ENCODE results near the gene TRAPPC12.

Gene TRAPPC12

DNA sequence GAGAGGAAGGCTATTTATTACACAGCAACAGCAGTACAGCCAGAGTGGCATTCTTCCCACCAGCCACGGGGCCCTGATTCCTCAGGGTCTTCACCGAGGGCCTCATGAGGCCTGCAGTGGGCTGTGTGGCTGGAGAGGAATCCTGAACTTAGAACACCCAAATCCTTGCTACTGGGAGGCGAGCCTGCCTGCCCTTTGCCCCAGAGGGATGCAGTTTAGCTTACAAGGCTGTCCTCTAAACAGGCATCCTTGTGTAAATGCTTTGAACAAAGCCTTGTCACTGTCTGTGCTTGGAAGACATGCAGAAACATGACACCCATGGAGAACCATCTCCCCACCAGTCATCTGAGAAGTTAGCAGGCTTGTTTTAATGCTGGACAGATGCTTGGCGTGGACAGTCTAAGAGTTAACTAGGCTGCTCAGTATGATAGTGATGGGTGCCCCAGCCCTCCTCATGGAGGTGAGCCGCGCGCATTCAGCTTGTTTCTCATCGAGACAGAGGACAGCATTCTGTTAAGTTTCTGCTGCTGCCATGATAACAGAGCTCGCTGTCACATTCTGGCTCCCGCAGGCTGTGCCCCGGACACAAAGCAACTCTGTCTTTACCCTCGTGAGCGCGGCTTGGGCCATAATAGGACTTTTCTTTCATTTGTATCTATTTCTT is 97.0 kb downstream of the TRAPPC12 start:
- Histone ChIP-seq H3K9me3 (ENCODE audit: insufficient read depth, low read length) (no peaks in the 10 kb centered on the region), H3K4me2 (ENCODE audit: low read depth, low read length, poor library complexity, severe bottlenecking) (no peak overlapping the region), H3K4me3 (ENCODE audit: insufficient read depth, low read length, poor library complexity, severe bottlenecking) (no peak overlapping the region), H3K9me2 (replicated peaks; ENCODE audit: insufficient read depth, low read length) (no peaks in the 10 kb centered on the region), H4K20me1 (ENCODE audit: low read depth, low read length) (no peaks in the 10 kb centered on the region), H3K9ac (ENCODE audit: low read length) (no peak overlapping the region), H3K36me3 (ENCODE audit: low read length) (no peaks in the 10 kb centered on the region; the same call in 1 of the 2 replicates), H3K79me2 (ENCODE audit: insufficient read depth, low read length) (no peaks in the 10 kb centered on the region), H3F3A (ENCODE audit: insufficient read depth) (peaks cover 6% of the 10 kb centered on the region; the same call in 1 of the 2 replicates), H2AFZ (ENCODE audit: low read depth, low read length, severe bottlenecking) (no peak overlapping the region), H3K27me3 (ENCODE audit: low read length) (no peaks in the 10 kb centered on the region), H3K27ac (ENCODE audit: low read depth, low read length) (no peak overlapping the region)
- TF ChIP-seq, protein P1, sequence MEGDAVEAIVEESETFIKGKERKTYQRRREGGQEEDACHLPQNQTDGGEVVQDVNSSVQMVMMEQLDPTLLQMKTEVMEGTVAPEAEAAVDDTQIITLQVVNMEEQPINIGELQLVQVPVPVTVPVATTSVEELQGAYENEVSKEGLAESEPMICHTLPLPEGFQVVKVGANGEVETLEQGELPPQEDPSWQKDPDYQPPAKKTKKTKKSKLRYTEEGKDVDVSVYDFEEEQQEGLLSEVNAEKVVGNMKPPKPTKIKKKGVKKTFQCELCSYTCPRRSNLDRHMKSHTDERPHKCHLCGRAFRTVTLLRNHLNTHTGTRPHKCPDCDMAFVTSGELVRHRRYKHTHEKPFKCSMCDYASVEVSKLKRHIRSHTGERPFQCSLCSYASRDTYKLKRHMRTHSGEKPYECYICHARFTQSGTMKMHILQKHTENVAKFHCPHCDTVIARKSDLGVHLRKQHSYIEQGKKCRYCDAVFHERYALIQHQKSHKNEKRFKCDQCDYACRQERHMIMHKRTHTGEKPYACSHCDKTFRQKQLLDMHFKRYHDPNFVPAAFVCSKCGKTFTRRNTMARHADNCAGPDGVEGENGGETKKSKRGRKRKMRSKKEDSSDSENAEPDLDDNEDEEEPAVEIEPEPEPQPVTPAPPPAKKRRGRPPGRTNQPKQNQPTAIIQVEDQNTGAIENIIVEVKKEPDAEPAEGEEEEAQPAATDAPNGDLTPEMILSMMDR (IDR thresholded peaks at IDR 0.05; ENCODE audit: insufficient read depth, low read length, poor library complexity, severe bottlenecking) = no peak
- no peak for TF ChIP-seq EZH2phosphoT487 (conservative IDR thresholded peaks at IDR 0.05; ENCODE audit: low read length)

DNA sequence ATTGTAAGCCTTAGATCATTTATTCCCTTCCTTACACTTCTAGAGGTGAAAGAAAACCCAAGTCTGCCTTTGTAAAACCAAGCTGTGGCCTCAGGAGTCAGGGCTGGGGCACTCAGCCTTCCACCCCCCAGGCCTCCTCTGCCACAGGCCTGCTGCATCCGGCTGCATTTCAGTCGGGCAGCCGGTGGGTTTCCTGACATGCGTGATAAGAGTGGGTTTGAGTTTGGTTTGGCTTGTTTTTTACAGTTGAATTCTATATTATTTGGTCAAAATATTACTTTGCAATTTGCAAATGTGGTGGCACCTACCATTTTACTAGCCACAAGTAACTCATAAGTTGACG is 97.5 kb downstream of the TRAPPC12 start:
- no peaks in the 10 kb centered on the region for H3K9me2 ChIP-seq (replicated peaks; ENCODE audit: insufficient read depth, low read length)
- no peak overlapping the region for H2AFZ ChIP-seq (ENCODE audit: low read depth, low read length, severe bottlenecking)
- peaks cover 6% of the 10 kb centered on the region; the same call in 1 of the 2 replicates for H3F3A ChIP-seq (ENCODE audit: insufficient read depth)
- H3K36me3 ChIP-seq (ENCODE audit: low read length) = no peaks in the 10 kb centered on the region; the same call in 1 of the 2 replicates
- no peaks in the 10 kb centered on the region for H3K9me3 ChIP-seq (ENCODE audit: insufficient read depth, low read length)
- H3K9ac ChIP-seq (ENCODE audit: low read length) = no peak overlapping the region
- TF ChIP-seq, protein P1 (IDR thresholded peaks at IDR 0.05; ENCODE audit: insufficient read depth, low read length, poor library complexity, severe bottlenecking) = no peak
- no peak for TF ChIP-seq EZH2phosphoT487 (conservative IDR thresholded peaks at IDR 0.05; ENCODE audit: low read length)
- H3K27me3 ChIP-seq (ENCODE audit: low read length) = no peaks in the 10 kb centered on the region
- no peaks in the 10 kb centered on the region for H3K79me2 ChIP-seq (ENCODE audit: insufficient read depth, low read length)
- H3K27ac ChIP-seq (ENCODE audit: low read depth, low read length) = no peak overlapping the region
- H3K4me2 ChIP-seq (ENCODE audit: low read depth, low read length, poor library complexity, severe bottlenecking) = no peak overlapping the region
- no peak overlapping the region for H3K4me3 ChIP-seq (ENCODE audit: insufficient read depth, low read length, poor library complexity, severe bottlenecking)
- H4K20me1 ChIP-seq (ENCODE audit: low read depth, low read length) = no peaks in the 10 kb centered on the region

DNA sequence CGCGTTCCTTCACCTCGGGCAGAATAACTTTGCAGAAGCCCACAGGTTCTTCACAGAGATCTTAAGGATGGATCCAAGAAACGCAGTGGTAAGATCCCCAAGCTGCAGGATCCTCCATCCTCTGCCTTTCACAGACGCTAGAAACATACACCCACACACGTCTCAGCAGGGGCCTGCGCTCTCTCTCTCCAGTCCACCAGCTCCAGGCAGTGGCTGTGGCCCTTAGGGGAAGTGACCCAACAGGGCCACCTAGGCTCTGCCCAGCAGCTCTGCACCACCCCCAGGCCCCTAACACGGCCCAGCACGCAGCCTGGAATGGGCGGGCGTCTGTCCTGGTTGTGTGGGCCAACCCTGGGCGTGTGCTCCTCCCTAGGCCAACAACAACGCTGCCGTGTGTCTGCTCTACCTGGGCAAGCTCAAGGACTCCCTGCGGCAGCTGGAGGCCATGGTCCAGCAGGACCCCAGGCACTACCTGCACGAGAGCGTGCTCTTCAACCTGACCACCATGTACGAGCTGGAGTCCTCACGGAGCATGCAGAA is 99.4 kb downstream of the TRAPPC12 start:
- H3K4me2 ChIP-seq (ENCODE audit: low read depth, low read length, poor library complexity, severe bottlenecking) = no peak overlapping the region
- no peak overlapping the region for H3K27ac ChIP-seq (ENCODE audit: low read depth, low read length)
- H3K27me3 ChIP-seq (ENCODE audit: low read length) = no peaks in the 10 kb centered on the region
- H2AFZ ChIP-seq (ENCODE audit: low read depth, low read length, severe bottlenecking) = no peak overlapping the region
- H3K9ac ChIP-seq (ENCODE audit: low read length) = no peak overlapping the region
- H3K79me2 ChIP-seq (ENCODE audit: insufficient read depth, low read length) = no peaks in the 10 kb centered on the region
- no peak overlapping the region for H3K4me3 ChIP-seq (ENCODE audit: insufficient read depth, low read length, poor library complexity, severe bottlenecking)
- no peaks in the 10 kb centered on the region for H4K20me1 ChIP-seq (ENCODE audit: low read depth, low read length)
- H3F3A ChIP-seq (ENCODE audit: insufficient read depth) = peaks cover 6% of the 10 kb centered on the region; the same call in 1 of the 2 replicates
- H3K9me2 ChIP-seq (replicated peaks; ENCODE audit: insufficient read depth, low read length) = no peaks in the 10 kb centered on the region
- TF ChIP-seq EZH2phosphoT487 (conservative IDR thresholded peaks at IDR 0.05; ENCODE audit: low read length) = no peak
- TF ChIP-seq, protein P1 (IDR thresholded peaks at IDR 0.05; ENCODE audit: insufficient read depth, low read length, poor library complexity, severe bottlenecking) = no peak
- no peaks in the 10 kb centered on the region for H3K9me3 ChIP-seq (ENCODE audit: insufficient read depth, low read length)
- no peaks in the 10 kb centered on the region; the same call in 1 of the 2 replicates for H3K36me3 ChIP-seq (ENCODE audit: low read length)

Measured in SU-DHL-6 (cell line).